Astrocyte (in vitro differentiated cells and primary cell): Measurements from ENCODE around the gene DLGAP1. TPM values are rescaled to one million over a fixed set of nuclear protein-coding genes. Genes with fewer than 3 reads are reported as not detected.

Experiments
- DNase-seq: peaks from one replicate; pipeline ENCODE4 v3.0.0-alpha.2; 2010; ENCODE audit warnings: low read depth
- FAIRE-seq: peaks from 2 replicates; lab custom pipeline; 2011; peaks lifted over from hg19 to GRCh38; lab: Jason Lieb, UNC
- H2AFZ ChIP-seq: 2 replicates; pipeline ENCODE4 v1.6.0; 2012; ENCODE audit warnings: low read depth, low read length, inconsistent platforms
- H3K27ac ChIP-seq: 2 replicates; pipeline ENCODE4 v1.5.1; 2011; ENCODE audit warnings: low read depth, low read length, inconsistent platforms
- H3K27me3 ChIP-seq: 2 replicates; pipeline ENCODE4 v1.6.0; 2011; ENCODE audit warnings: low read length, inconsistent platforms; ENCODE audit not compliant: insufficient read depth
- H3K36me3 ChIP-seq: 2 replicates; pipeline ENCODE4 v1.5.1; 2011; ENCODE audit warnings: low read length, inconsistent platforms; ENCODE audit not compliant: insufficient read depth
- H3K4me1 ChIP-seq: 2 replicates; pipeline ENCODE4 v1.5.1; 2011; ENCODE audit warnings: low read length, inconsistent platforms; ENCODE audit not compliant: insufficient read depth
- H3K4me2 ChIP-seq: 2 replicates; pipeline ENCODE4 v1.6.0; 2012; ENCODE audit warnings: low read length, inconsistent platforms
- H3K4me3 ChIP-seq: 2 replicates; pipeline ENCODE4 v1.5.1; 2011; ENCODE audit warnings: low read depth, mild to moderate bottlenecking, low read length, inconsistent platforms; ENCODE audit not compliant: insufficient read depth
- H3K79me2 ChIP-seq: 2 replicates; pipeline ENCODE4 v1.6.0; 2012; ENCODE audit warnings: mild to moderate bottlenecking, low read length, inconsistent platforms; ENCODE audit not compliant: insufficient read depth
- H3K9ac ChIP-seq: 2 replicates; pipeline ENCODE4 v1.6.0; 2012; ENCODE audit warnings: mild to moderate bottlenecking, low read length, inconsistent platforms
- H3K9me3 ChIP-seq: 2 replicates; pipeline ENCODE4 v1.5.1; 2012; ENCODE audit warnings: low read depth, mild to moderate bottlenecking, low read length, inconsistent platforms; ENCODE audit not compliant: insufficient read depth
- H4K20me1 ChIP-seq: 2 replicates; pipeline ENCODE4 v1.6.0; 2012; ENCODE audit warnings: low read length, inconsistent platforms; ENCODE audit not compliant: insufficient read depth
- H3K27ac Mint-ChIP-seq: one replicate; pipeline ENCODE4 v1.8.0; 2021; ENCODE audit warnings: mild to moderate bottlenecking, mixed read lengths; ENCODE audit not compliant: unreplicated experiment
- H3K27me3 Mint-ChIP-seq: one replicate; pipeline ENCODE4 v1.8.0; 2021; ENCODE audit warnings: low read depth, mixed read lengths; ENCODE audit not compliant: unreplicated experiment
- H3K36me3 Mint-ChIP-seq: one replicate; pipeline ENCODE4 v1.8.0; 2021; ENCODE audit warnings: low read depth, mixed read lengths; ENCODE audit not compliant: unreplicated experiment
- H3K4me1 Mint-ChIP-seq: one replicate; pipeline ENCODE4 v1.8.0; 2021; ENCODE audit warnings: low read depth, mixed read lengths; ENCODE audit not compliant: unreplicated experiment
- H3K4me3 Mint-ChIP-seq: one replicate; pipeline ENCODE4 v1.8.0; 2021; ENCODE audit warnings: mild to moderate bottlenecking, moderate library complexity, mixed read lengths; ENCODE audit not compliant: unreplicated experiment
- H3K9me3 Mint-ChIP-seq: one replicate; pipeline ENCODE4 v1.8.0; 2021; ENCODE audit warnings: mild to moderate bottlenecking, mixed read lengths; ENCODE audit not compliant: unreplicated experiment
- EZH2 ChIP-seq: IDR thresholded peaks from 2 replicates; pipeline ENCODE4 v1.6.1; 2012; ENCODE audit warnings: mild to moderate bottlenecking, low read length, inconsistent platforms; ENCODE audit not compliant: insufficient read depth
- total RNA-seq: library from RNA; stranded (reverse); gene quantifications from 2 replicates; pipeline ENCODE4 v1.2.1, GENCODE V29; 2021
- TF ChIP-seq, protein P1 (sequence below): IDR thresholded peaks from 2 replicates; pipeline ENCODE4 v1.5.1; 2011; ENCODE audit warnings: low read depth, mild to moderate bottlenecking, inconsistent platforms, low read length, moderate library complexity; ENCODE audit not compliant: insufficient read depth

Gene DLGAP1
- total RNA-seq, 1 donor from 2014 or later = 2.3 TPM

DNA sequence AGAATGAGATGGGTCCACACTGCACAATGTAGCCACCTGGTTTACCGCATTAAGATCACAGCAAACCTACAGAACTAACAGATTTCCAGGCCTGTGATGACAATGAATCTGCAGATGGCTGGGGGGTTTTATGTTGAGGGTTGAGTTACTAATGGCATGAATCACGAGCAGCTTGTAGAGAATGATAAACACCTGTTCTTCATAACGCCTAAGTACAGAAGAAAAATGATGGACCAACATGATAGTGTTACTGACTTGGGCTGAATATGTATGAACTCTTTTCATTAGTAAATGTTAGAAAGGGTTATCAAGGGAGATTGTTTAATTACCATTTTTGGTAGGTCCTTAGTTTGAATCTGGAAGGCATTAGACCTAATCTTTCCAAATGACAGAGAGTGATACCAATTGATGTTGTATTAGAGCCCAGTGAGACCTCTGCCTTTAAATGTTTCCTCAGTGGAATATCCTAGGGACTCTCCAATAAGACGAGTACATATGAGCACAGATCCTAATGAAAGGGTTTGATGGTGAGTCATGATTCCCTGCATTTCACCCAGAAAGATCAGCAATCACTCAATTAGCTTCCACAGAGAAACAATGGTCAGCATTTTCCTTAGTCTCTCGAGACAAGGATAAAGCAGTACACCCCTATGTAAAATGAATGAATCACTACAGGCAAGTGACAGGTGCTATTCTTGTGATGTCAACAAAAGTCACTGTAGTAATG is 243.8 kb downstream of the DLGAP1 start:
- Histone ChIP-seq H3K4me1 (no peaks in the 10 kb centered on the region), H3K4me3 (no peak overlapping the region), H4K20me1 (no peaks in the 10 kb centered on the region), H3K27me3 (no peaks in the 10 kb centered on the region), H3K9ac (no peak overlapping the region), H3K27ac (no peak overlapping the region), H3K9me3 (no peaks in the 10 kb centered on the region), H3K4me2 (no peak overlapping the region), H3K36me3 (no peaks in the 10 kb centered on the region), H3K79me2 (no peaks in the 10 kb centered on the region), H2AFZ (no peak overlapping the region)
- FAIRE-seq = no peak
- H3K4me3 Mint-ChIP-seq = no peak overlapping the region
- no peaks in the 10 kb centered on the region for H3K36me3 Mint-ChIP-seq
- no peak overlapping the region for H3K27ac Mint-ChIP-seq
- H3K27me3 Mint-ChIP-seq = no peaks in the 10 kb centered on the region
- no peak for DNase-seq
- no peaks in the 10 kb centered on the region for H3K4me1 Mint-ChIP-seq
- TF ChIP-seq, protein P1, sequence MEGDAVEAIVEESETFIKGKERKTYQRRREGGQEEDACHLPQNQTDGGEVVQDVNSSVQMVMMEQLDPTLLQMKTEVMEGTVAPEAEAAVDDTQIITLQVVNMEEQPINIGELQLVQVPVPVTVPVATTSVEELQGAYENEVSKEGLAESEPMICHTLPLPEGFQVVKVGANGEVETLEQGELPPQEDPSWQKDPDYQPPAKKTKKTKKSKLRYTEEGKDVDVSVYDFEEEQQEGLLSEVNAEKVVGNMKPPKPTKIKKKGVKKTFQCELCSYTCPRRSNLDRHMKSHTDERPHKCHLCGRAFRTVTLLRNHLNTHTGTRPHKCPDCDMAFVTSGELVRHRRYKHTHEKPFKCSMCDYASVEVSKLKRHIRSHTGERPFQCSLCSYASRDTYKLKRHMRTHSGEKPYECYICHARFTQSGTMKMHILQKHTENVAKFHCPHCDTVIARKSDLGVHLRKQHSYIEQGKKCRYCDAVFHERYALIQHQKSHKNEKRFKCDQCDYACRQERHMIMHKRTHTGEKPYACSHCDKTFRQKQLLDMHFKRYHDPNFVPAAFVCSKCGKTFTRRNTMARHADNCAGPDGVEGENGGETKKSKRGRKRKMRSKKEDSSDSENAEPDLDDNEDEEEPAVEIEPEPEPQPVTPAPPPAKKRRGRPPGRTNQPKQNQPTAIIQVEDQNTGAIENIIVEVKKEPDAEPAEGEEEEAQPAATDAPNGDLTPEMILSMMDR = no peak
- TF ChIP-seq EZH2 = no peak
- no peaks in the 10 kb centered on the region for H3K9me3 Mint-ChIP-seq

DNA sequence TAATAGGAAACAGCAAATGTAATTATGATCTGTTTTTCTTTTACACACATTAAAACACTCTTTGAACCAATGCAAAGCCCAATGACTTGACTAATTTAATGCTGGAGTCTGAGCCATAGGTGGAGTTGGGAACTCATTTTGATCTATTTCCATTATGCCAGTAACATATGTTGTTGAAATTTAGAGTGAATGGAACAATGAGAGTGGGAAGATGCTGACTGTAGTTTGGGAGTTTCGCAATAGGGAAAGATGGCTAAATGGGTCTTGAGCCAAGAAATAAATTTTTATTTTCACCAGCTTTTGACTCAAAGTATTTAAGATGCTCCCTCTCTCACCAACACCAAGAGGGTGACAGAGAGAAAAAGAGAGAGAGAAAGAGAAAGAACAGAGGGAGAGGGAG is 246.7 kb downstream of the DLGAP1 start:
- H3K9me3 ChIP-seq = no peaks in the 10 kb centered on the region
- no peaks in the 10 kb centered on the region for H3K36me3 ChIP-seq
- H3K9me3 Mint-ChIP-seq = no peaks in the 10 kb centered on the region
- no peak overlapping the region for H3K27ac Mint-ChIP-seq
- no peak overlapping the region for H3K4me3 ChIP-seq
- no peak overlapping the region for H2AFZ ChIP-seq
- FAIRE-seq (no peak), DNase-seq (no peak)
- TF ChIP-seq, protein P1 = no peak
- no peak for TF ChIP-seq EZH2
- H3K4me1 ChIP-seq = no peaks in the 10 kb centered on the region
- H3K79me2 ChIP-seq = no peaks in the 10 kb centered on the region
- H3K4me2 ChIP-seq = no peak overlapping the region
- peaks cover 4% of the 10 kb centered on the region for H3K4me1 Mint-ChIP-seq
- H3K27ac ChIP-seq = no peak overlapping the region
- H3K27me3 ChIP-seq = no peaks in the 10 kb centered on the region
- H3K9ac ChIP-seq = no peak overlapping the region
- H3K27me3 Mint-ChIP-seq = no peaks in the 10 kb centered on the region
- H3K36me3 Mint-ChIP-seq = no peaks in the 10 kb centered on the region
- H3K4me3 Mint-ChIP-seq = no peak overlapping the region
- H4K20me1 ChIP-seq = no peaks in the 10 kb centered on the region

DNA sequence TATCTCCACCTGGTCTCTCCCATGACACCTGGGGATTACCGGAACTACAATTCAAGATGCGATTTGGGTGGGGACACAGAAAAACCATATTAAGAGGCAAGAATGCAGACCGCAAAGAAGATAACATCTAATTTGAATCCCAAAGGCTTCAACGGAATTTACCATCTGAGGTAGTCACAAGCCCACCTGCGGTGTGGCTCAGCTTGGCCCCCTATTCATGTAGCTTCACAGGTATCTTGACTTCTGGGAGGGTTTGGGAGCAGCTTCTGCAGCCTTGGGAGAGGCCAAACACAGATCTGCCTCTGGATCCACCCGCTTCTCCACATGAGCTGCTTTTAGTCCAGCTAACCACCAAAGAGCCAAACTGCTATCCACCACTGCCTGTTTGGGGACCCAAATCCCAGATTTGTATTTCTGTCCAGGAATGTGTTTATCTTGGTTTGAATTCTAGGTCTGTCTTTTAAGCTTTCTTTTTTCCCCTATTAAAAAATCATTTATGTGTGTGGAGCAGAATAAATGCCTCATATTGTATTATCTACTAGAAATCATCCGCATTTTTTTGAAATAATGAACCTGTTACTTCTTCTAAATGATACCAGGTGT is 247.6 kb downstream of the DLGAP1 start:
- H3K36me3 ChIP-seq = no peaks in the 10 kb centered on the region
- H3K4me1 ChIP-seq = no peaks in the 10 kb centered on the region
- Mint-ChIP-seq H3K36me3 (no peaks in the 10 kb centered on the region), H3K27me3 (no peaks in the 10 kb centered on the region), H3K4me1 (peaks cover 6% of the 10 kb centered on the region), H3K9me3 (no peaks in the 10 kb centered on the region), H3K4me3 (no peak overlapping the region), H3K27ac (no peak overlapping the region)
- H3K79me2 ChIP-seq = no peaks in the 10 kb centered on the region
- no peaks in the 10 kb centered on the region for H4K20me1 ChIP-seq
- no peak overlapping the region for H3K4me3 ChIP-seq
- no peaks in the 10 kb centered on the region for H3K9me3 ChIP-seq
- no peak for TF ChIP-seq EZH2
- TF ChIP-seq, protein P1 = no peak
- H3K9ac ChIP-seq = no peak overlapping the region
- FAIRE-seq (no peak), DNase-seq (no peak)
- H3K4me2 ChIP-seq = no peak overlapping the region
- H3K27me3 ChIP-seq = no peaks in the 10 kb centered on the region
- H3K27ac ChIP-seq = no peak overlapping the region
- no peak overlapping the region for H2AFZ ChIP-seq
